Endothelial cell of umbilical vein (primary cell): ENCODE data around the gene ISX. TPM values are rescaled to one million over a fixed set of nuclear protein-coding genes. Genes with fewer than 3 reads are reported as not detected.

Source experiments
- BruUV-seq: library from RNA; stranded (reverse); fragments of 400-500 nt; replicated peaks from 2 replicates; lab custom pipeline; 2021; lab: Mats Ljungman, UMichigan
- CTCF ChIA-PET: fragments of 300-600, 350-600 bp; sonication (Branson Sonifier 250); formaldehyde crosslinking; loops from one replicate; lab custom pipeline; 2021; ENCODE audit warnings: antibody characterized with exemption, inconsistent platforms; lab: Charles Lee
- POLR2A ChIA-PET: fragments of 300-600, 350-600 bp; sonication (Branson Sonifier 250); formaldehyde crosslinking; loops from one replicate; lab custom pipeline; 2021; ENCODE audit warnings: antibody characterized with exemption, inconsistent platforms; lab: Charles Lee
- DNase-seq: peaks from one replicate; pipeline ENCODE4 v3.0.0-alpha.2; 2011; ENCODE audit warnings: low read depth, low spot score
- FAIRE-seq: peaks from 2 replicates; lab custom pipeline; 2011; peaks lifted over from hg19 to GRCh38; lab: Jason Lieb, UNC
- H2AFZ ChIP-seq: 2 replicates; pipeline ENCODE4 v1.6.0; 2012; ENCODE audit warnings: low read depth, low read length, control low read depth, inconsistent platforms
- H3K27ac ChIP-seq: 2 replicates; pipeline ENCODE4 v1.5.1; 2011; ENCODE audit warnings: low read depth, mild to moderate bottlenecking, control low read depth, low read length, moderate library complexity; ENCODE audit not compliant: insufficient read depth
- H3K27me3 ChIP-seq, 2 experiments: 2 replicates each; pipeline versions ENCODE4 v1.6.0 to v1.6.1; 2011; ENCODE audit warnings: low read length in 2 of 2, mixed read lengths in 1 of 2; ENCODE audit not compliant: control insufficient read depth in 2 of 2, insufficient read depth in 2 of 2
- H3K36me3 ChIP-seq, 2 experiments: 2 replicates in 1 of 2; 3 replicates in 1 of 2; pipeline ENCODE4 v1.5.1; 2011; ENCODE audit warnings: low read length in 2 of 2, mild to moderate bottlenecking in 1 of 2, moderate library complexity in 1 of 2; ENCODE audit not compliant: control insufficient read depth in 2 of 2, insufficient read depth in 2 of 2; ENCODE audit errors: extremely low read depth in 1 of 2
- H3K4me1 ChIP-seq: 3 replicates; pipeline ENCODE4 v1.5.1; 2011; ENCODE audit warnings: mild to moderate bottlenecking, low read length; ENCODE audit not compliant: control insufficient read depth, insufficient read depth; ENCODE audit errors: extremely low read depth
- H3K4me2 ChIP-seq: 2 replicates; pipeline ENCODE4 v1.6.1; 2011; ENCODE audit warnings: low read length, control low read depth, mixed read lengths; ENCODE audit not compliant: insufficient read depth
- H3K4me3 ChIP-seq, 3 experiments: fragments of 200-600 bp in 1 of 3; sonication (generic), shearing (Covaris generic) in 1 of 3; replicated peaks in 1 of 3; 2 replicates each; pipeline ENCODE4 v1.5.1; 2011 to 2016; ENCODE audit warnings: control low read depth in 3 of 3, low read length in 3 of 3, mild to moderate bottlenecking in 2 of 3, inconsistent platforms in 1 of 3, low read depth in 1 of 3, moderate library complexity in 1 of 3; ENCODE audit not compliant: insufficient read depth in 1 of 3
- H3K79me2 ChIP-seq: 2 replicates; pipeline ENCODE4 v1.6.0; 2012; ENCODE audit warnings: low read length, inconsistent platforms; ENCODE audit not compliant: control insufficient read depth, insufficient read depth
- H3K9ac ChIP-seq: replicated peaks from 2 replicates; pipeline ENCODE3; 2011; ENCODE audit warnings: low read length, control low read depth; ENCODE audit not compliant: insufficient read depth; ENCODE audit errors: extremely low read depth
- H3K9me1 ChIP-seq: replicated peaks from 3 replicates; pipeline ENCODE4 v1.6.0; 2011; ENCODE audit warnings: mild to moderate bottlenecking, low read length; ENCODE audit not compliant: control insufficient read depth, insufficient read depth; ENCODE audit errors: extremely low read depth
- H3K9me3 ChIP-seq: replicated peaks from 2 replicates; pipeline ENCODE4 v1.5.1; 2012; ENCODE audit warnings: low read length, inconsistent platforms; ENCODE audit not compliant: control insufficient read depth, insufficient read depth
- H4K20me1 ChIP-seq: replicated peaks from 2 replicates; pipeline ENCODE3; 2011; ENCODE audit warnings: mild to moderate bottlenecking, low read length; ENCODE audit not compliant: control insufficient read depth, insufficient read depth; ENCODE audit errors: extremely low read depth
- CTCF ChIP-seq, 2 donors: IDR thresholded peaks; 1 replicate in 1 of 2; 2 replicates in 1 of 2; pipeline ENCODE4 v1.5.1; 2011; ENCODE audit warnings: low read length in 2 of 2, mild to moderate bottlenecking in 2 of 2, moderate library complexity in 2 of 2, control low read depth in 1 of 2, inconsistent platforms in 1 of 2, low read depth in 1 of 2; ENCODE audit not compliant: insufficient read depth in 1 of 2; ENCODE audit errors: extremely low read depth in 1 of 2
- EZH2 ChIP-seq: IDR thresholded peaks from 2 replicates; pipeline ENCODE4 v1.6.1; 2012; ENCODE audit warnings: borderline replicate concordance, low read depth, mild to moderate bottlenecking, moderate library complexity, low read length, inconsistent platforms; ENCODE audit not compliant: severe bottlenecking
- FOS ChIP-seq: IDR thresholded peaks from 2 replicates; pipeline ENCODE4 v1.6.1; 2011; ENCODE audit warnings: mild to moderate bottlenecking, low read length, moderate library complexity, borderline replicate concordance; ENCODE audit not compliant: insufficient read depth
- JUN ChIP-seq: IDR thresholded peaks from 2 replicates; pipeline ENCODE4 v1.6.1; 2011; ENCODE audit warnings: borderline replicate concordance, low read depth; ENCODE audit not compliant: insufficient read length, insufficient read depth
- MAX ChIP-seq: IDR thresholded peaks from 2 replicates; pipeline ENCODE4 v1.6.1; 2011; ENCODE audit not compliant: insufficient read depth, insufficient read length
- MYC ChIP-seq: IDR thresholded peaks from one replicate; pipeline ENCODE4 v1.6.1; 2011; ENCODE audit warnings: mild to moderate bottlenecking, low read depth, low read length
- POLR2A ChIP-seq: IDR thresholded peaks from 2 replicates; pipeline ENCODE4 v1.6.1; 2012; ENCODE audit warnings: low read depth, mild to moderate bottlenecking, control low read depth, low read length
- POLR2AphosphoS5 ChIP-seq: IDR thresholded peaks from 2 replicates; pipeline ENCODE4 v1.6.1; 2012; ENCODE audit warnings: low read depth, mild to moderate bottlenecking, control low read depth, low read length, moderate library complexity; ENCODE audit not compliant: insufficient read depth
- dilution Hi-C: fragments of 300-500 bp; cut with MboI; formaldehyde crosslinking; loops from one replicate; pipeline ENCODE4 v1.15.0; 2019; ENCODE audit warnings: low sequenced_read_pairs; ENCODE audit not compliant: extremely low pct_ligation_motif_present
- intact Hi-C: fragments of 100-400 bp; cut with micrococcal nuclease; formaldehyde crosslinking; loops from one replicate; pipeline ENCODE4 v1.10.0; 2022
- polyA plus RNA-seq, 4 experiments: library from polyadenylated mRNA; depleted of rRNA in 3 of 4; stranded (reverse) in 3 of 4; unstranded in 1 of 4; fragments of >200 nt; gene quantifications; 2 replicates each; pipeline versions ENCODE4 v1.2.1 to v1.2.3, GENCODE V29; 2011 to 2012; ENCODE audit warnings: missing spikeins in 1 of 4
- total RNA-seq: library from RNA; stranded (reverse); gene quantifications from 2 replicates; pipeline ENCODE4 v1.2.3, GENCODE V29; 2021

Gene ISX
- total and polyA plus RNA-seq, 2 donors (not counting 3 experiments of a cell fraction or from before 2014, with no cell fraction given) = not detected

- Histone ChIP-seq H3K4me3 (no peak overlapping the region), H3K9me3 (no peaks in the 10 kb centered on the region), H3K4me2 (no peak overlapping the region), H4K20me1 (no peaks in the 10 kb centered on the region), H3K27ac (no peak overlapping the region), H3K9ac (no peak overlapping the region), H3K27me3 (no peaks in the 10 kb centered on the region), H3K9me1 (no peaks in the 10 kb centered on the region), H3K4me1 (no peaks in the 10 kb centered on the region), H3K36me3 (no peaks in the 10 kb centered on the region), H2AFZ (no peak overlapping the region), H3K79me2 (no peaks in the 10 kb centered on the region)
- intact Hi-C loops (no loop called here), dilution Hi-C loops (no loop called here)
- no TSS peak for BruUV-seq
- CTCF ChIA-PET = interaction anchor here (2.1 kb wide), 1 partner anchor 30 kb away, joined by 6 read pairs; no protein-coding TSS in a partner anchor
- DNase-seq (no peak), FAIRE-seq (no peak)
- TF ChIP-seq POLR2AphosphoS5 (no peak), EZH2 (no peak), MYC (no peak), POLR2A (no peak), FOS (no peak), JUN (no peak), CTCF (IDR thresholded peaks at IDR 0.05; ENCODE audit: extremely low read depth in 1 of 2, insufficient read depth in 1 of 2, low read depth in 1 of 2, low read length in 2 of 2) (no peak), MAX (no peak)
- POLR2A ChIA-PET = no interaction called here
These were observed 58.8 kb downstream of the ISX start for GRCh38 chr22:35124691-35125219.
